WTC11 (cell line): ENCODE measurements around the gene TUBGCP2.

Experiments
- CTCF ChIP-seq: fragments of 200-600 bp; IDR thresholded peaks from 2 replicates; pipeline ENCODE4 v1.8.0; 2022; ENCODE audit warnings: antibody characterized with exemption
- FOXJ3 ChIP-seq: sonication (generic); formaldehyde crosslinking; IDR thresholded peaks from 2 replicates; pipeline ENCODE4 v1.9.0; 2021; ENCODE audit warnings: missing genetic modification reagents, mild to moderate bottlenecking, borderline replicate concordance
- JAZF1 ChIP-seq: fragments of 250-450 bp; sonication (Bioruptor Pico); IDR thresholded peaks from 2 replicates; pipeline ENCODE4 v1.9.0; 2021; ENCODE audit warnings: moderate library complexity, mild to moderate bottlenecking, inconsistent platforms
- NR1H2 ChIP-seq: sonication (generic); formaldehyde crosslinking; IDR thresholded peaks from 2 replicates; pipeline ENCODE4 v1.9.0; 2021; ENCODE audit warnings: mild to moderate bottlenecking, moderate library complexity, missing genetic modification reagents
- NR3C1 ChIP-seq: sonication (generic); formaldehyde crosslinking; conservative IDR thresholded peaks from 2 replicates; pipeline ENCODE4 v1.8.1; 2023; ENCODE audit warnings: low read depth, mild to moderate bottlenecking, missing genetic modification reagents
- PREB ChIP-seq: sonication (generic); formaldehyde crosslinking; IDR thresholded peaks from 2 replicates; pipeline ENCODE4 v1.8.1; 2022; ENCODE audit warnings: mild to moderate bottlenecking, missing genetic modification reagents, moderate library complexity, borderline replicate concordance
- SP1 ChIP-seq: sonication (generic); formaldehyde crosslinking; conservative IDR thresholded peaks from 2 replicates; pipeline ENCODE4 v1.8.1; 2022; ENCODE audit warnings: missing genetic modification reagents
- TCF7 ChIP-seq: sonication (generic); formaldehyde crosslinking; IDR thresholded peaks from 2 replicates; pipeline ENCODE4 v1.8.0; 2022; ENCODE audit warnings: mild to moderate bottlenecking, low read depth, missing genetic modification reagents, moderate library complexity
- USF2 ChIP-seq: sonication (generic); formaldehyde crosslinking; IDR thresholded peaks from 2 replicates; pipeline ENCODE4 v1.8.1; 2023; ENCODE audit warnings: mild to moderate bottlenecking, missing genetic modification reagents, moderate library complexity
- ZNF423 ChIP-seq: fragments of 250-450 bp; sonication (Bioruptor Pico); IDR thresholded peaks from 2 replicates; pipeline ENCODE4 v2.1.2; 2022; ENCODE audit warnings: mild to moderate bottlenecking, moderate library complexity
- ZNF512 ChIP-seq: sonication (generic); formaldehyde crosslinking; IDR thresholded peaks from 2 replicates; pipeline ENCODE4 v1.8.1; 2022; ENCODE audit warnings: missing genetic modification reagents, borderline replicate concordance

- no peak for TF ChIP-seq CTCF
- no peak for TF ChIP-seq TCF7 (CRISPR knock-in tag)
- no peak for TF ChIP-seq ZNF423 (CRISPR knock-in tag)
- TF ChIP-seq JAZF1 (CRISPR knock-in tag): no peak
- no peak for TF ChIP-seq SP1
- TF ChIP-seq NR3C1: no peak
- no peak for TF ChIP-seq ZNF512 (CRISPR knock-in tag)
- TF ChIP-seq USF2: no peak
- no peak for TF ChIP-seq NR1H2 (CRISPR knock-in tag)
- TF ChIP-seq FOXJ3 (CRISPR knock-in tag): no peak
- TF ChIP-seq PREB (CRISPR knock-in tag): no peak
Observed at GRCh38 chr10:133350283-133350949, 41.7 kb upstream of the TUBGCP2 start.
